ENCODE data around the gene COX5B. TPM values are rescaled to one million over a fixed set of nuclear protein-coding genes. Genes with fewer than 3 reads are reported as not detected.
"Not testable (repeated sequence)": the region's sequence is repeated elsewhere in the genome, so short reads cannot be mapped to it uniquely, and the experiment has no call there.

Gene COX5B
- total RNA-seq, 1 experiment from 2014 or later, result 196 TPM

- Mint-ChIP-seq H3K4me3 (ENCODE audit: low read depth, unreplicated experiment) (peak overlapping the region; percentile 89), H3K27me3 (ENCODE audit: unreplicated experiment) (no peaks in the 10 kb centered on the region), H3K4me1 (ENCODE audit: low read depth, unreplicated experiment) (no peaks in the 10 kb centered on the region), H3K9me3 (ENCODE audit: low read depth, unreplicated experiment) (no peaks in the 10 kb centered on the region), H3K36me3 (ENCODE audit: insufficient read depth, unreplicated experiment) (peaks cover 21% of the 10 kb centered on the region), H3K27ac (ENCODE audit: unreplicated experiment) (peak overlapping the region; percentile 97)
- TF ChIP-seq CTCF (IDR thresholded peaks at IDR 0.05; ENCODE audit: unreplicated experiment), result no peak
- intact Hi-C loops (cut with micrococcal nuclease; ENCODE audit: unreplicated experiment), result loop anchor here (2.0 kb wide), 1 partner anchor 32 kb away; no protein-coding TSS in a partner anchor
- TSS peak; percentile 89 for BruUV-seq (replicated peaks)
- CTCF ChIA-PET, result interaction anchor here (0.5 to 2.8 kb wide), 7 partner anchors 14 to 598 kb away, joined by 3 to 21 read pairs (median 3); partner anchors contain the start of gene COX5B
- DNase-seq, result no peak
Observed at GRCh38 chr2:97664636-97664970, 18.7 kb downstream of the COX5B start.

- peaks cover 4% of the 10 kb centered on the region for H3K36me3 Mint-ChIP-seq (ENCODE audit: insufficient read depth, unreplicated experiment)
- intact Hi-C loops (cut with micrococcal nuclease; ENCODE audit: unreplicated experiment), result no loop called here
- CTCF ChIA-PET, result no interaction called here
- TF ChIP-seq CTCF (IDR thresholded peaks at IDR 0.05; ENCODE audit: unreplicated experiment), result no peak
- BruUV-seq (replicated peaks), result no TSS peak
- H3K27ac Mint-ChIP-seq (ENCODE audit: unreplicated experiment), result no peak within 1 kb of the TSS
- H3K4me3 Mint-ChIP-seq (ENCODE audit: low read depth, unreplicated experiment), result no peak within 1 kb of the TSS
- H3K4me1 Mint-ChIP-seq (ENCODE audit: low read depth, unreplicated experiment), result no peaks in the 10 kb centered on the region
- no peaks in the 10 kb centered on the region for H3K9me3 Mint-ChIP-seq (ENCODE audit: low read depth, unreplicated experiment)
- no peak for DNase-seq
- no peaks in the 10 kb centered on the region for H3K27me3 Mint-ChIP-seq (ENCODE audit: unreplicated experiment)
Observed at GRCh38 chr2:97669448-97669847, 23.6 kb downstream of the COX5B start, which contains the start of gene C2orf92. TSS of gene C2orf92 (plus strand) at chr2:97669713. CDS start at chr2:97669789, 76 bp downstream.

DNA sequence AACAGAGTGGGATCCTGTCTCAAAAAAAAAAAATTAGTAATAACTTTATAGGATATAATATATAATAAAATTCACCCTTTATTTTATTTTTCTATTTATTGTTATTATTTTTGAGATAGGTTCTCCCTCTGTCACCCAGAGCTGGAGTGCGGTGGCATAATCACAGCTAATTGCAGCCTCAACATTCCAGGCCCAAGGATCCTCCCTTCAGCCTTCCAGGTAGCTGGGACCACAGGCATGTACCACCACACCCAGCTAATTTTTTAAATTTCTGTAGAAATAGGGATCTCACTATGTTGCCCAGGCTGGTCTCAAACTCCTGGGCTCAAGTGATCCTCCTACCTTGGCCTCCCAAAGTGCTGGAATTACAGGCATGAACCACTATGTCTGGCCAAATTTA lies 24.6 kb downstream of the COX5B start:
- no peaks in the 10 kb centered on the region for H3K9me3 Mint-ChIP-seq (ENCODE audit: low read depth, unreplicated experiment)
- no TSS peak for BruUV-seq (replicated peaks)
- CTCF ChIA-PET, result no interaction called here
- no peak for TF ChIP-seq CTCF (IDR thresholded peaks at IDR 0.05; ENCODE audit: unreplicated experiment)
- no peaks in the 10 kb centered on the region for H3K27me3 Mint-ChIP-seq (ENCODE audit: unreplicated experiment)
- intact Hi-C loops (cut with micrococcal nuclease; ENCODE audit: unreplicated experiment), result no loop called here
- H3K27ac Mint-ChIP-seq (ENCODE audit: unreplicated experiment), result no peak overlapping the region
- no peaks in the 10 kb centered on the region for H3K4me1 Mint-ChIP-seq (ENCODE audit: low read depth, unreplicated experiment)
- DNase-seq, result no peak
- no peak overlapping the region for H3K4me3 Mint-ChIP-seq (ENCODE audit: low read depth, unreplicated experiment)
- peaks cover 3% of the 10 kb centered on the region for H3K36me3 Mint-ChIP-seq (ENCODE audit: insufficient read depth, unreplicated experiment)

DNA sequence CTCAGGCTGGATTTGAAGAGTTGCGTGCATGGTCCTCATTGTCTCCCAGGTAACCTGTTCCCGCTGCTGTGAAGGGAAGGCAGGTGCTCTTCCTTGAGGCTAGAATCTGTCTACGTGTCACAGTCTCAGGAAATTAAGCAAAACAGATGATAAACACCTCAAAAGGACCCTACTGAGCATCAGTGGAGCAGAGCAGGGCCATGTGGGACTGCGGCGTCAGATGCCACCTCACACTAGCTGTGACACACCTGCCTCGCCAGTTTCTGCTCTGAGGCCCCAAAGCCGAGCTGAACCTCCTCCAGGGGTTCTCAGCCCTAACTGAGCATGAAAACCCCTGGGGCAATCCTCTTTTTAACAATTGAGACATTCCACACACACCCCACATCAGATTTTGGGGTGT lies 25.7 kb downstream of the COX5B start:
- intact Hi-C loops (cut with micrococcal nuclease; ENCODE audit: unreplicated experiment), result no loop called here
- H3K9me3 Mint-ChIP-seq (ENCODE audit: low read depth, unreplicated experiment), result no peaks in the 10 kb centered on the region
- no peaks in the 10 kb centered on the region for H3K36me3 Mint-ChIP-seq (ENCODE audit: insufficient read depth, unreplicated experiment)
- TF ChIP-seq CTCF (IDR thresholded peaks at IDR 0.05; ENCODE audit: unreplicated experiment), result no peak
- no TSS peak for BruUV-seq (replicated peaks)
- H3K27me3 Mint-ChIP-seq (ENCODE audit: unreplicated experiment), result no peaks in the 10 kb centered on the region
- no peak for DNase-seq
- H3K4me3 Mint-ChIP-seq (ENCODE audit: low read depth, unreplicated experiment), result no peak overlapping the region
- H3K4me1 Mint-ChIP-seq (ENCODE audit: low read depth, unreplicated experiment), result no peaks in the 10 kb centered on the region
- H3K27ac Mint-ChIP-seq (ENCODE audit: unreplicated experiment), result no peak overlapping the region
- CTCF ChIA-PET, result no interaction called here

DNA sequence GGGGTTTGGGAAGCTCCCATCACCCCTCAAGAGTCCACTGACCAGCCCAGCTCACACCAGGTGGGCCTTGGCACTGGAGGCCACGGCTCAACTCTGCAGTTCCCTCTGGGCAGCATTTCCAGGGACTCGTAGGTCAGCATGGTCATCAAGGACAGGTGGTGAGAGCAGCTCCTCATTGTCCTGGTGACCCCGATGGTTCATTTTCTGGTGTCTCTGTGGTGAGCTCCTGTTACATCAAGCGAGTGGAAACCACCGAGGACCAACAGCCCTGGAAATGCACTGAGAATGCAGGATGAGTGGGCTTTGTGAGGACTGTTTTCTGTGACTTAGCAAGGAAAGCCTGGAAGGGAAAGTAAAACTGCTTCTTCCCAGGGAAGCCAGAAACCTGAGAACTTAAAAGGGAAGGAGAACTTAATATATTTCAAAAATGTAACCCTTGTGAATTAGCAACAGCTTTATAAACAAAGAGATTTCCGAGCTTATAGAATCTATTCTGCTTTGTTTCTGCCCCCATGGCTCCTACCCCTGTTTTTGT lies 26.8 kb downstream of the COX5B start:
- H3K36me3 Mint-ChIP-seq (ENCODE audit: insufficient read depth, unreplicated experiment); intact Hi-C loops (cut with micrococcal nuclease; ENCODE audit: unreplicated experiment); H3K4me1 Mint-ChIP-seq (ENCODE audit: low read depth, unreplicated experiment); CTCF ChIA-PET; BruUV-seq (replicated peaks); H3K4me3 Mint-ChIP-seq (ENCODE audit: low read depth, unreplicated experiment); H3K9me3 Mint-ChIP-seq (ENCODE audit: low read depth, unreplicated experiment); H3K27me3 Mint-ChIP-seq (ENCODE audit: unreplicated experiment); DNase-seq; H3K27ac Mint-ChIP-seq (ENCODE audit: unreplicated experiment): not testable (repeated sequence)
